ENCODE data around the gene KLHL5.

DNA sequence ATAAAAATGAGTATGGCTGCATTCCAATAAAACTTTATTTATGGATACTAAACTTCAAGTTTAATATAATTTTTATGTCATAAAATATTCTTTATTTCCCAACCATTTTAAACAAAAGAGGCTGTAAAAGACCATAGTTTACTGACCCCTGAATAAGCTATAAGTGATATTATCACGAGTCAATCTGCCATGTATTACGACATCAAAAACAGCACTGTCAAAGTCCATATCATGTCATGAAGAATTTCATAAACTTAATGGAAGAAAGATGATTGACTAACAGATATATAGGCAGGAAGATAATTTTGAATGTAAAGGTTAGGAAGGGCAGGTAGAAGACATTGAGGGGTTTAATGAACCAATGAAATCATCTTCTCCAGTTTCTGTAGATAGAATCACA is 48.0 kb upstream of the KLHL5 start:
- TF ChIP-seq POLR2AphosphoS5 (IDR thresholded peaks at IDR 0.05; ENCODE audit: borderline replicate concordance, low read depth, low read length) (no peak), EZH2 (IDR thresholded peaks at IDR 0.05) (no peak)
